Calu3 (cell line): ENCODE results near the gene RTP2. TPM values are rescaled to one million over a fixed set of nuclear protein-coding genes. Genes with fewer than 3 reads are reported as not detected.

ENCODE experiments used
- BruUV-seq: library from RNA; stranded (reverse); fragments of 400-500 nt; replicated peaks from 2 replicates; lab custom pipeline; 2021; lab: Mats Ljungman, UMichigan
- CTCF ChIA-PET: fragments of 300-600 bp; sonication (Branson Sonifier 250); formaldehyde crosslinking; loops from one replicate; lab custom pipeline; 2022; ENCODE audit warnings: antibody characterized with exemption; lab: Charles Lee
- DNase-seq: peaks from one replicate; pipeline ENCODE4 v3.0.0; 2022
- H3K27ac Mint-ChIP-seq: one replicate; pipeline ENCODE4 v1.8.0; 2022; ENCODE audit warnings: mixed read lengths; ENCODE audit not compliant: unreplicated experiment
- H3K27me3 Mint-ChIP-seq: one replicate; pipeline ENCODE4 v1.8.0; 2022; ENCODE audit warnings: mixed read lengths; ENCODE audit not compliant: unreplicated experiment
- H3K36me3 Mint-ChIP-seq: one replicate; pipeline ENCODE4 v1.8.0; 2022; ENCODE audit warnings: mild to moderate bottlenecking, moderate library complexity, mixed read lengths; ENCODE audit not compliant: insufficient read depth, unreplicated experiment
- H3K4me1 Mint-ChIP-seq: one replicate; pipeline ENCODE4 v1.8.0; 2022; ENCODE audit warnings: mild to moderate bottlenecking, low read depth, mixed read lengths; ENCODE audit not compliant: unreplicated experiment
- H3K4me3 Mint-ChIP-seq: one replicate; pipeline ENCODE4 v1.8.0; 2022; ENCODE audit warnings: mild to moderate bottlenecking, low read depth, moderate library complexity, mixed read lengths; ENCODE audit not compliant: unreplicated experiment
- H3K9me3 Mint-ChIP-seq: one replicate; pipeline ENCODE4 v1.8.0; 2022; ENCODE audit warnings: low read depth, mixed read lengths; ENCODE audit not compliant: unreplicated experiment
- intact Hi-C: fragments of 100-400 bp; cut with micrococcal nuclease; formaldehyde crosslinking; loops from one replicate; pipeline ENCODE4 v1.10.0; 2022; ENCODE audit not compliant: unreplicated experiment
- total RNA-seq: library from RNA; stranded (reverse); gene quantifications from 2 replicates; pipeline ENCODE4 v1.2.3, GENCODE V29; 2022
- TF ChIP-seq, protein P1 (sequence below): fragments of 200-600 bp; IDR thresholded peaks from one replicate; pipeline ENCODE4 v1.8.0; 2022; ENCODE audit warnings: antibody characterized with exemption; ENCODE audit not compliant: unreplicated experiment

The RTP2 gene
- total RNA-seq, 1 experiment from 2014 or later, result not detected

DNA sequence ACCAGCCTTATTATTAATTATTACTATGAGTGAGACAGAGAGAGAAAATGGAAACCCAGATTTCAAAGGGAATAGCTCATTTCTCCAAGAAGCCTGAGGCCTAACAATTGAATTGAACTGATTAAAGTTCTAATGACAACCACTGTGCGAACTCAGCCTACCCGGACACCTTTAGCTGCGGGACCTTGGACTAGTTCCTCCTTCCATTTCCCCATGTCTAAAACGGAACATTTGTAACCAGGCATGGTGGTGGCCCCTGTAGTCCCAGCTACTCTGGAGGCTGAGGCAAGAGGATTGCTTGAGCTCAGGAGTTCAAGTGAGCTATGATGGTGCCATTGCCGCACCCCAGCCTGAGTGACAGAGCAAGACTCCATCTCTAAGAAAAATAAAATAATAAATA is 16.4 kb upstream of the RTP2 start:
- intact Hi-C loops, result no loop called here
- TF ChIP-seq, protein P1, sequence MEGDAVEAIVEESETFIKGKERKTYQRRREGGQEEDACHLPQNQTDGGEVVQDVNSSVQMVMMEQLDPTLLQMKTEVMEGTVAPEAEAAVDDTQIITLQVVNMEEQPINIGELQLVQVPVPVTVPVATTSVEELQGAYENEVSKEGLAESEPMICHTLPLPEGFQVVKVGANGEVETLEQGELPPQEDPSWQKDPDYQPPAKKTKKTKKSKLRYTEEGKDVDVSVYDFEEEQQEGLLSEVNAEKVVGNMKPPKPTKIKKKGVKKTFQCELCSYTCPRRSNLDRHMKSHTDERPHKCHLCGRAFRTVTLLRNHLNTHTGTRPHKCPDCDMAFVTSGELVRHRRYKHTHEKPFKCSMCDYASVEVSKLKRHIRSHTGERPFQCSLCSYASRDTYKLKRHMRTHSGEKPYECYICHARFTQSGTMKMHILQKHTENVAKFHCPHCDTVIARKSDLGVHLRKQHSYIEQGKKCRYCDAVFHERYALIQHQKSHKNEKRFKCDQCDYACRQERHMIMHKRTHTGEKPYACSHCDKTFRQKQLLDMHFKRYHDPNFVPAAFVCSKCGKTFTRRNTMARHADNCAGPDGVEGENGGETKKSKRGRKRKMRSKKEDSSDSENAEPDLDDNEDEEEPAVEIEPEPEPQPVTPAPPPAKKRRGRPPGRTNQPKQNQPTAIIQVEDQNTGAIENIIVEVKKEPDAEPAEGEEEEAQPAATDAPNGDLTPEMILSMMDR, result no peak
- peaks cover 5% of the 10 kb centered on the region for H3K36me3 Mint-ChIP-seq
- H3K9me3 Mint-ChIP-seq, result no peaks in the 10 kb centered on the region
- no TSS peak for BruUV-seq
- H3K4me1 Mint-ChIP-seq, result peaks cover 10% of the 10 kb centered on the region
- peaks cover 24% of the 10 kb centered on the region for H3K27me3 Mint-ChIP-seq
- no peak overlapping the region for H3K4me3 Mint-ChIP-seq
- CTCF ChIA-PET, result interaction anchor here (1.2 to 2.0 kb wide), 2 partner anchors 12 to 39 kb away, joined by 3 to 4 read pairs; no protein-coding TSS in a partner anchor
- H3K27ac Mint-ChIP-seq, result no peak overlapping the region
- DNase-seq, result no peak

DNA sequence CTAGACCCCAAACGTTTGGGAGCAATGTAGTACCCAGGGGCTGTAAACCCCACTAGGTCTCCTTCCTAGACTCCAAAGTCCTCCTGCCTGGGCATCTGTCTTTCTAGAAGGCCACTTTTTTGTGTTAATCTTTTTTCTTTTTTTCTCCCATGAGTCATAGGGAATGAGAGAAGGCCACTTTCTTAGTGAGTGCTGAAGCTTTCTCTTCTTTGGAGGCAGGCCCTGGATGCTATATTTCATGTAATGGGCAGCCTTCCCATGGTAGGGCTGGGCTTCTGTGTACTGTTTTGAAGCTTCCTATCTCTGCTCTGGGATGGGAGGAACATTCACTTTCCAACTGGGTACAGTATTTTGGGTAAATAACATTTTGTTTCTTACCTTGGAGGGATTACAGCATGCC is 15.2 kb upstream of the RTP2 start:
- BruUV-seq, result no TSS peak
- CTCF ChIA-PET, result interaction anchor here (0.6 kb wide), 2 partner anchors 9 to 13 kb away, joined by 3 to 4 read pairs; no protein-coding TSS in a partner anchor
- TF ChIP-seq, protein P1, result no peak
- H3K27ac Mint-ChIP-seq, result no peak overlapping the region
- no peak for DNase-seq
- H3K9me3 Mint-ChIP-seq, result no peaks in the 10 kb centered on the region
- no peak overlapping the region for H3K4me3 Mint-ChIP-seq
- peaks cover 24% of the 10 kb centered on the region for H3K27me3 Mint-ChIP-seq
- intact Hi-C loops, result no loop called here
- peaks cover 10% of the 10 kb centered on the region for H3K4me1 Mint-ChIP-seq
- peaks cover 5% of the 10 kb centered on the region for H3K36me3 Mint-ChIP-seq

DNA sequence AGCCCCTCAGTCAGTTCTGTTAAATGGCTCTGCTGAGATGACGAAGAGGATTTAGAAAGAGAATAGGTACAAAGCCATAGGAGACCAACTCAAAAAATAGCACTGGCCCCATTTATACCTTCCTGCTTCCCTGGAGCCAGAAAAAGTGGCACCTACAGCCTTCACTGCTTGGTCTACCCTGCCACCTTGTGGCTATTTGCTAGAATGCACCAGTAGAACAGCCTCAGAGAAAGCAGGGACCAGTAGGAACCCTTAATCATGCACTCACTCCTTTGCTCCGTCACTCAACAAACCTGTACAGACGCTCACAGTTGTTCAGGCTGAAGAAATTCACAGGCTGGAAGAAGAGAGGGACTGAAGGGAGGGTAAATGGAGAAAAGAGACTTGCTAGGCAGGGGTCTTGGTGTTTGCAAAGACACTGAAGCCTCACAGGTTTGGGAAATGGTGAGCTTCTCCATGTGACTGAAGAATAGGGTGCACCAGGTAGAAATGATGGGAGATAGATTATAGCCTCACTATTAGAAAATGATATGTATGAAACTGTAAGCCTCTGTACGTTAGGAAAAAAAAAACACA is 12.1 kb upstream of the RTP2 start:
- CTCF ChIA-PET, result interaction anchor here (0.6 to 2.2 kb wide), 7 partner anchors 10 to 865 kb away, joined by 3 to 16 read pairs (median 4); partner anchors contain the start of gene RPL39L
- H3K4me1 Mint-ChIP-seq, result peaks cover 10% of the 10 kb centered on the region
- BruUV-seq, result no TSS peak
- no peaks in the 10 kb centered on the region for H3K9me3 Mint-ChIP-seq
- H3K27ac Mint-ChIP-seq, result no peak overlapping the region
- intact Hi-C loops, result loop anchor here (1.0 kb wide), 3 partner anchors 35 to 494 kb away; no protein-coding TSS in a partner anchor
- TF ChIP-seq, protein P1, result peak; percentile 97
- H3K36me3 Mint-ChIP-seq, result no peaks in the 10 kb centered on the region
- H3K4me3 Mint-ChIP-seq, result no peak overlapping the region
- H3K27me3 Mint-ChIP-seq, result peaks cover 24% of the 10 kb centered on the region
- peak; percentile 90 for DNase-seq

DNA sequence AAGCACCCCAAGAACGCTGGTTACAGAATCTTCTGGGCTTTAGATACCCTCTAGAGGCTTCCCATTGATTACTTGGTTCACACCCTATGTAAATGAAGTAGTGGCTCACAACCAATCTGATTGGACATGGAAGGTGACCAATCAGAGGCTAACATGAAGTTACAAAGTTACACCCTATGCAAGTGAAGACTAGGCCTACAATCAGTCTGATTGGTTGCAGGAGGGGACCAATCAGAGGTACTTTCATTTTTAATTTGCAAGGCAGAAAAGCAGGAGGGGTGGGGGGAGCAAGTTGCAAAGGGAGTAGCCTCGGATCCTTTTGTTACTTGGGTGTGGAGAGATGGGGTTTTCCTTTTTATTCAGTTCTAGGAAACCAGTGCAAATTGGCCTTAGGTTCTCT is 11.1 kb upstream of the RTP2 start:
- CTCF ChIA-PET, result interaction anchor here (1.4 to 2.2 kb wide), 4 partner anchors 13 to 864 kb away, joined by 4 to 16 read pairs (median 6); no protein-coding TSS in a partner anchor
- intact Hi-C loops, result no loop called here
- H3K27me3 Mint-ChIP-seq, result peaks cover 24% of the 10 kb centered on the region
- H3K4me3 Mint-ChIP-seq, result no peak overlapping the region
- no TSS peak for BruUV-seq
- H3K9me3 Mint-ChIP-seq, result no peaks in the 10 kb centered on the region
- TF ChIP-seq, protein P1, result no peak
- no peaks in the 10 kb centered on the region for H3K36me3 Mint-ChIP-seq
- no peak for DNase-seq
- H3K4me1 Mint-ChIP-seq, result peaks cover 10% of the 10 kb centered on the region
- no peak overlapping the region for H3K27ac Mint-ChIP-seq
